Karpas-422 (cell line): ENCODE results near the gene USB1. TPM values are rescaled to one million over a fixed set of nuclear protein-coding genes. Genes with fewer than 3 reads are reported as not detected.

ENCODE experiments used
- DNase-seq: peaks from one replicate; pipeline ENCODE4 v3.0.0-alpha.2; 2015
- H2AFZ ChIP-seq: fragments of 200-600 bp; sonication (generic); 2 replicates; pipeline ENCODE4 v1.6.1; 2014; ENCODE audit warnings: antibody characterized with exemption, low read length, mixed read lengths
- H3K27ac ChIP-seq: fragments of 200-600 bp; sonication (generic); 2 replicates; pipeline ENCODE4 v1.5.1; 2014; ENCODE audit warnings: mild to moderate bottlenecking, low read length, moderate library complexity
- H3K27me3 ChIP-seq: fragments of 200-600 bp; sonication (generic); 2 replicates; pipeline ENCODE4 v1.6.1; 2014; ENCODE audit warnings: low read length, mixed read lengths
- H3K36me3 ChIP-seq: fragments of 200-600 bp; sonication (generic); 2 replicates; pipeline ENCODE4 v1.6.1; 2014; ENCODE audit warnings: low read length, mixed read lengths; ENCODE audit not compliant: insufficient read depth
- H3K4me1 ChIP-seq: fragments of 200-600 bp; sonication (generic); 2 replicates; pipeline ENCODE4 v1.6.1; 2014; ENCODE audit warnings: mild to moderate bottlenecking, low read length, mixed read lengths
- H3K4me2 ChIP-seq: fragments of 200-600 bp; sonication (generic); 2 replicates; pipeline ENCODE4 v1.6.1; 2014; ENCODE audit warnings: low read length, low read depth, mild to moderate bottlenecking; ENCODE audit not compliant: poor library complexity, severe bottlenecking
- H3K4me3 ChIP-seq: fragments of 200-600 bp; sonication (generic); 2 replicates; pipeline ENCODE4 v1.5.1; 2014; ENCODE audit warnings: mild to moderate bottlenecking, antibody characterized with exemption, low read length, mixed read lengths
- H3K79me2 ChIP-seq: fragments of 200-600 bp; sonication (generic); 2 replicates; pipeline ENCODE4 v1.6.1; 2014; ENCODE audit warnings: mild to moderate bottlenecking, low read length, mixed read lengths
- H3K9ac ChIP-seq: fragments of 200-600 bp; sonication (generic); 2 replicates; pipeline ENCODE4 v1.6.0; 2014; ENCODE audit warnings: low read length
- H3K9me2 ChIP-seq: fragments of 200-600 bp; sonication (generic), shearing (Covaris generic); replicated peaks from 2 replicates; pipeline ENCODE4 v1.6.0; 2014; ENCODE audit warnings: mild to moderate bottlenecking, low read length, moderate library complexity; ENCODE audit not compliant: insufficient read depth
- H3K9me3 ChIP-seq: fragments of 300-700, 200-600 bp; sonication (generic); 2 replicates; pipeline ENCODE4 v1.6.1; 2014; ENCODE audit warnings: low read length, mixed read lengths
- H4K20me1 ChIP-seq: fragments of 200-600 bp; sonication (generic); 2 replicates; pipeline ENCODE4 v1.6.1; 2014; ENCODE audit warnings: mild to moderate bottlenecking, antibody characterized with exemption, low read length, low read depth; ENCODE audit not compliant: insufficient read depth
- total RNA-seq: library from RNA; depleted of rRNA; stranded (reverse); fragments of >200 nt; shearing (Covaris generic); gene quantifications from 2 replicates; pipeline ENCODE4 v1.2.3, GENCODE V29; 2014; ENCODE audit warnings: low replicate concordance

The USB1 gene
- total RNA-seq, 1 experiment from 2014 or later = 19.6 TPM

DNA sequence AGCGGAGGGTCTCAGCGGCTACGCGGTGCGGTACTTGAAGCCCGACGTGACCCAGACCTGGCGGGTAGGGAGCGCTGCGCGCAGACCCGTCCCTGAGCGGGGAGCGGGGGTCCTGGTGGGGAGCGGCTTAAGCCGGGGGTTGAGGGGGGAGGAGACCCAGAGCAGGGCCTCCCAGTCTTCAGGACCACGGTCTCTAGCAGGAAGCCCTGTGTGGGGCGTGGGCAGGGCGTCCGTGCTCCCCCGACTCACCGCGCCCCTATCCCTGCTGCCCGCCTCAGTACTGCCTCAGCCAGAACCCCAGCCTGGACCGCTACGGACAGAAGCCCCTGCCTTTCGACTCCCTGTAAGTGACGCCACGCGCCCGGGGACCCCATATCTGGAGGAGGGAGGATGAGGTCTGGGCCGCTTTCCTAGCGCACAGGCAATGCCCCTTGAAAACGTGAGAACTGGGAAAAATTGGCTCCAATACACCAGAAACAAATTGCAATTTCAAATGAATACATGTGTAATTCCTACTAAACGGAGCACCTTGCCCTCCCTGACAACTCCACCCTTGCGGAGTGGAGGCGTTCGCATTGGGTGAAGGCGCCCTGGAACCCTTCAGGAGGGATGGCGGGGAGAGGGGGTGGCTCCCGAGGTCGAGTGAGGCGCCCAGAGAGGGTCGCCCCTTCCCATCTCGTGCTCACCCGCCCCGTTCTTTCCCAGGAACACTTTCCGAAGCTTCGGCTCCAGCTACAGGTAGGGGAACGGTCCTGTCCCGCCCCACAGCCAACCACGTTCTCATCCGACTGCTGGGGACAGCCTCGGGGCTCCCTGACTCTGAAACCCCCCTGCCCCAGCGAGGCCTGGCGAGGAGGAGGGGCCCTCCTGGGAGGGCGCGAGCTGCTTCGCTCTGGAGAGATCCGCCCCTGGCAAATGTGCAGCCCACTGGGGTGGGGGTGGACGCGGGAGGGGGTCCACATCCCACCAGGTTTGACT, 15.7 kb upstream of the USB1 start:
- no peaks in the 10 kb centered on the region for H3K9me2 ChIP-seq
- no peak overlapping the region for H2AFZ ChIP-seq
- no peaks in the 10 kb centered on the region for H4K20me1 ChIP-seq
- no peaks in the 10 kb centered on the region for H3K36me3 ChIP-seq
- H3K9me3 ChIP-seq = no peaks in the 10 kb centered on the region
- H3K27ac ChIP-seq = no peak overlapping the region
- no peak for DNase-seq
- H3K79me2 ChIP-seq = no peaks in the 10 kb centered on the region
- no peaks in the 10 kb centered on the region for H3K27me3 ChIP-seq
- no peak overlapping the region for H3K4me3 ChIP-seq
- H3K4me2 ChIP-seq = no peak overlapping the region
- H3K9ac ChIP-seq = no peak overlapping the region
- no peaks in the 10 kb centered on the region for H3K4me1 ChIP-seq

DNA sequence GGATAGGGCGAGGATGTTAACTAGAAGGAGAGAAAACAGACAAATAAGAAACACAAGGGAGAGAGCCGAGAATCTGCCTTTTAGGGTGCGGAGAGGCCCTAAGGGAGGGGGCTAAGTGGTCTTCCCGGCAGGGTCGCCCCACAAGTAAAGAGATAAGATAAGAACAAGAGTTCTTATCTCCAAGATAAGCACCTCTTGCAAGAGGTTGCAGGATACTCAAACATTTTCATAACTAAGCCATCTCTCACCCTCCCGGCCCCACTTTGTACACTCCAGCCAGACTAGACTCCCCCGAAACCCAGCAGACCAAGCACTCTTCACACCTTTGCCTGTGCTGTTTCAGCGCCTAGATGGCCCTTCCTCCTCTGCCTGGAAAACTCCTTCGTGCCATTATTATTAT, 15.0 kb upstream of the USB1 start:
- no peak for DNase-seq
- Histone ChIP-seq H3K4me1 (no peaks in the 10 kb centered on the region), H4K20me1 (no peaks in the 10 kb centered on the region), H2AFZ (no peak overlapping the region), H3K36me3 (no peaks in the 10 kb centered on the region), H3K9me3 (no peaks in the 10 kb centered on the region), H3K79me2 (no peaks in the 10 kb centered on the region), H3K4me3 (no peak overlapping the region), H3K27ac (no peak overlapping the region), H3K4me2 (no peak overlapping the region), H3K9ac (no peak overlapping the region), H3K9me2 (no peaks in the 10 kb centered on the region), H3K27me3 (no peaks in the 10 kb centered on the region)

- no peak overlapping the region for H3K27ac ChIP-seq
- H4K20me1 ChIP-seq = no peaks in the 10 kb centered on the region
- no peak overlapping the region for H3K4me3 ChIP-seq
- no peaks in the 10 kb centered on the region for H3K79me2 ChIP-seq
- no peak overlapping the region for H3K4me2 ChIP-seq
- no peaks in the 10 kb centered on the region for H3K4me1 ChIP-seq
- H3K9me3 ChIP-seq = no peaks in the 10 kb centered on the region
- no peak for DNase-seq
- H2AFZ ChIP-seq = no peak overlapping the region
- H3K36me3 ChIP-seq = no peaks in the 10 kb centered on the region
- no peaks in the 10 kb centered on the region for H3K9me2 ChIP-seq
- H3K27me3 ChIP-seq = no peaks in the 10 kb centered on the region
- no peak overlapping the region for H3K9ac ChIP-seq
Observed at GRCh38 chr16:57987441-57988177, 13.6 kb upstream of the USB1 start.

DNA sequence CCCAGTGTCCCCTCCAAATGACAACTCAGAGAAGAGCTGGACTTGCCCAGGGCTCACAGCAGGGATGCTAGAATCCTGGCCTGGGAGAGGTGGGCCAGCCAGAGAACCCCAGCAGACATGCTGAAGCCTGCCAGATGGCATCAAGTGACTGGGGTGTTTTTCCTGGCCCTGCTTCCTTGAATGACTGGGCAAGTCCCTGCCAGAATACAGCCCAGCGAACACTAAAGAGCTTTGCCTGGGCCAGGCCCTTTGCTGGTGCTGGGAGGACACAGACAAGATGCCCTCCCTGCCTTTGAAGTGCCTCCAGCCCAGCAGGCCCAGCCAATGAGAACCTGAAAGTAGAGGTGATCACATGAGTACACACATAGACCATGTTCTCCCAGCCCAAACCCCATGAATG, 12.3 kb upstream of the USB1 start:
- no peaks in the 10 kb centered on the region for H3K9me2 ChIP-seq
- no peak overlapping the region for H3K27ac ChIP-seq
- H2AFZ ChIP-seq = no peak overlapping the region
- H3K4me3 ChIP-seq = no peak overlapping the region
- no peaks in the 10 kb centered on the region for H3K36me3 ChIP-seq
- H3K79me2 ChIP-seq = no peaks in the 10 kb centered on the region
- DNase-seq = no peak
- H3K27me3 ChIP-seq = no peaks in the 10 kb centered on the region
- H3K4me1 ChIP-seq = no peaks in the 10 kb centered on the region
- H3K9ac ChIP-seq = no peak overlapping the region
- H4K20me1 ChIP-seq = no peaks in the 10 kb centered on the region
- no peak overlapping the region for H3K4me2 ChIP-seq
- no peaks in the 10 kb centered on the region for H3K9me3 ChIP-seq

DNA sequence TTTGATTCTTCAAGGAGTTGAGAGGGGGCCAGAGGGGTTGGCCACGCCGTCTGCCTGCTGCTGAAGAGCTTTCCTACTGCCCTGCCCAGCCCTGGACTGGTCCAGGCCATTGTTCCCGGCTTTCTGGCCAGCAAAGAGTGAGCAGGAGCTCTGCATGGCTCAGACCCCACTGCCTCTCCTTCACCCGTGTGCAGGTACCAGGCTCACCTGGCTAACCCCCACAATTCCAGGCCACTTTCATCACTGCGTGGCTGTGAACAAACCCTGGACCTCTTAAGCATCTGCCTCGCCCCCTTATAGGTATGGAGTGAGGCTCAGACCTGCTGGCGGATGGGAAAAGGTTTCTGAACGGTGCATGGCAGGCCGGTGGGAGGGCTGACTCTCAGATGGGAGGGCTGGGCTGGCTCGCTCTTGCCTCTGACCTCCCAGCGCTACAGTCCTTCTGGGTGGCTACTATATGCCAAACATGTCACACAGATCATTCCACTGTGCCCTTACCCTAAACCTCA, 9.6 kb upstream of the USB1 start:
- H3K27me3 ChIP-seq = no peaks in the 10 kb centered on the region
- H3K4me3 ChIP-seq = no peak overlapping the region
- H3K9me2 ChIP-seq = no peaks in the 10 kb centered on the region
- H3K4me2 ChIP-seq = no peak overlapping the region
- no peak overlapping the region for H3K27ac ChIP-seq
- no peaks in the 10 kb centered on the region for H3K4me1 ChIP-seq
- DNase-seq = no peak
- no peaks in the 10 kb centered on the region for H3K79me2 ChIP-seq
- H2AFZ ChIP-seq = no peak overlapping the region
- H3K36me3 ChIP-seq = no peaks in the 10 kb centered on the region
- H4K20me1 ChIP-seq = peaks cover 6% of the 10 kb centered on the region; the same call in 1 of the 2 replicates
- H3K9me3 ChIP-seq = no peaks in the 10 kb centered on the region
- H3K9ac ChIP-seq = no peak overlapping the region

DNA sequence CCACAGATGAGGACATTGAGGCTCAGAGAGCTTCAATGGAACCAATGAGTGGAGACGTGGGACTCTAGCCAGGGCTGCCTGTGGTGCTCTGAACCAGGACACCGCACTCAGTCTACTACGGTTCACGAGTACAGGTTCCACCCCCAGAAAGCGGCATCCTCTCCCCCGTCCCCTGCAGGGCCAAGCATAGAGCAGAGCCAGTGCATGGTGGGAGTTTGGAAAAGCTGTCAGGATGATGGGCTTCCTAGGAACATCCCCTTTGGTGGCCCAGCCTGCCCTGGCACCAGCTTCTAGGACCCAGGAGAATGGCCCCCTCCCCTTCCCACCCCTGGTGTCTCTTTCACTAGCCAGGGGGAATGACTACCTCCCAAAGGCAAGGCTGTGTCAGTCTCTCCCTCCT, 9.1 kb upstream of the USB1 start:
- H3K27ac ChIP-seq = no peak overlapping the region
- H3K9me3 ChIP-seq = no peaks in the 10 kb centered on the region

GRCh38 chr16:57993438-57993837, 7.8 kb upstream of the USB1 start:
- Histone ChIP-seq H4K20me1 (peaks cover 6% of the 10 kb centered on the region; the same call in 1 of the 2 replicates), H3K9ac (no peak overlapping the region), H3K9me2 (no peaks in the 10 kb centered on the region), H3K79me2 (no peaks in the 10 kb centered on the region), H3K4me2 (no peak overlapping the region), H2AFZ (no peak overlapping the region), H3K9me3 (no peaks in the 10 kb centered on the region), H3K4me3 (no peak overlapping the region), H3K4me1 (no peaks in the 10 kb centered on the region), H3K36me3 (no peaks in the 10 kb centered on the region), H3K27ac (no peak overlapping the region), H3K27me3 (no peaks in the 10 kb centered on the region)
- DNase-seq = no peak

More for the DNA sequence above, 9.1 kb upstream of the USB1 start:
- Histone ChIP-seq H4K20me1 (peaks cover 6% of the 10 kb centered on the region; the same call in 1 of the 2 replicates), H3K9me2 (no peaks in the 10 kb centered on the region), H3K4me2 (no peak overlapping the region), H2AFZ (no peak overlapping the region), H3K36me3 (no peaks in the 10 kb centered on the region), H3K4me3 (no peak overlapping the region), H3K4me1 (no peaks in the 10 kb centered on the region), H3K79me2 (no peaks in the 10 kb centered on the region), H3K9ac (no peak overlapping the region), H3K27me3 (no peaks in the 10 kb centered on the region)
- no peak for DNase-seq

DNA sequence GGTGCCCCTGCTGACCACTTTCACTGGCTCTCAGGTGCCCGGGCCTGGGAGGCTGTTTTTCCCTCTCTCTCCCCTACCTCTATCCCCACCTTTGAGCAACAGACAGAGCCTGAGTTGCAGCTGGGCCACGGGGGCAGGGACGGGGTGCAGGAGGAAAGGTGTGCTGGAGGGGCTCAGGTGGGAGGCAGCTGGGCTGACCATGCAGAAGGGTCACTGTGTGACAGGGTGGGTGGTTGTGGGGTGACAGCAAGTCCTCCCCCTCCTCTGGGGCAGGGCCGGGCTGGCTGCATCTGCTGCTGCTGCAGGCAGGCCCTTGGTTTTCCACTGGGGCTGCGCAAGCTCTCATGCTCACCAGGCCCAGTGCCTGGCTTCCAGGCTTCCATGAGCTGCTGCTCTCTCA, 7.3 kb upstream of the USB1 start:
- Histone ChIP-seq H3K4me3 (no peak overlapping the region), H2AFZ (no peak overlapping the region), H3K9me3 (no peaks in the 10 kb centered on the region), H3K9me2 (no peaks in the 10 kb centered on the region), H4K20me1 (peaks cover 6% of the 10 kb centered on the region; the same call in 1 of the 2 replicates), H3K9ac (no peak overlapping the region), H3K27ac (no peak overlapping the region), H3K4me2 (no peak overlapping the region), H3K27me3 (no peaks in the 10 kb centered on the region), H3K36me3 (no peaks in the 10 kb centered on the region), H3K4me1 (peaks cover 1% of the 10 kb centered on the region), H3K79me2 (peaks cover 1% of the 10 kb centered on the region; the same call in 1 of the 2 replicates)
- DNase-seq = no peak
